KOPT-K1 (cell line): ENCODE measurements around the gene CD99L2.

Experiments used
- H3K27ac ChIP-seq: fragments of 200-600 bp; sonication (generic); 2 replicates; pipeline ENCODE4 v1.5.1; 2016; ENCODE audit warnings: antibody characterized with exemption, mild to moderate bottlenecking, low read depth, low read length; ENCODE audit not compliant: poor library complexity, severe bottlenecking
- H3K36me3 ChIP-seq: fragments of 200-600 bp; sonication (generic); 2 replicates; pipeline ENCODE4 v1.5.1; 2017; ENCODE audit warnings: antibody characterized with exemption, mild to moderate bottlenecking, low read length, moderate library complexity; ENCODE audit not compliant: insufficient read depth
- H3K9me3 ChIP-seq: fragments of 200-600 bp; sonication (generic); 2 replicates; pipeline ENCODE4 v1.5.1; 2017; ENCODE audit warnings: antibody characterized with exemption, low read length, mild to moderate bottlenecking; ENCODE audit not compliant: insufficient read depth, poor library complexity, severe bottlenecking

CD99L2 gene

DNA sequence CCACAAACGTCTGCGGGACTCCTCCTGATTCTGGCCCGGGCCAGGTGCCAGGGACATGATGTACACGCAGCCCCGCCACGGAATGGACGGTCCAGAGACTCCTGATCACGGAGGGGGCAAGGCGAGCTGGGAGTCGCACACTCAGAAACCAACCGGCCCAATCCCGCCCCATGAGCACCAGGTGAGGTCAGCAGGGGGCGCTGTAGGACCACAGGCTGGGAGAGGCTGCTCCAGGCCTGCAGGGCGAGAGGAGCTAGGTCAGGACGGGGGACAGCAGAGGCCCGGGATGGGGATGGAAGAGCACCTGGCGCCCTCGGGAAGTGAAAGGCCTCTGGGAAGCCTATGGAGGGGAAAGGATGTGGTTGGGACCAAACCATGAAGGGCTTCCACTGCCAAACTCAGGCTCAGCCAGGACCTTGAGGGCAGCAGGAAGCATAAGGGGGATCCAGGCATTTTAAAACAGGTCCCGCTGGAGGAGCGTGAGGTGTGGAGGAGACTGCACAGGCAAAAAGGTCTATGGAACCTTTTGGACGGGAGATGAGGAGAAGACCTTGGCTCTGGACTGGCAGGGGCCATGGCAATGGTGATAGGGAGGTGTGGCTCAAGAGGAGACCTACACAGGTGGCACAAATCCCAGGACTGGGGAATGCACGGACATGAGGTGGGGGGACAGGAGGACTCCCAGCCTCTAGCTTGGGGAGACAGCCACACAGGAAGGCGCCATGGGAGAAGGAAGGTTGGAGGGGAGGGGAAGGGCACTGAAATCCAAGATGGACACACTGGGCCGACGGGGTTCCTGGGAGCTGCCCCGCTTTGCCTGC lies 126.1 kb downstream of the CD99L2 start:
- H3K9me3 ChIP-seq: no peaks in the 10 kb centered on the region
- no peak overlapping the region for H3K27ac ChIP-seq
- H3K36me3 ChIP-seq: peaks cover 4% of the 10 kb centered on the region; the same call in 1 of the 2 replicates

GRCh38 chrX:150771116-150771515 lies 127.4 kb downstream of the CD99L2 start:
- Histone ChIP-seq H3K27ac (no peak overlapping the region), H3K9me3 (no peaks in the 10 kb centered on the region), H3K36me3 (peaks cover 4% of the 10 kb centered on the region; the same call in 1 of the 2 replicates)

DNA sequence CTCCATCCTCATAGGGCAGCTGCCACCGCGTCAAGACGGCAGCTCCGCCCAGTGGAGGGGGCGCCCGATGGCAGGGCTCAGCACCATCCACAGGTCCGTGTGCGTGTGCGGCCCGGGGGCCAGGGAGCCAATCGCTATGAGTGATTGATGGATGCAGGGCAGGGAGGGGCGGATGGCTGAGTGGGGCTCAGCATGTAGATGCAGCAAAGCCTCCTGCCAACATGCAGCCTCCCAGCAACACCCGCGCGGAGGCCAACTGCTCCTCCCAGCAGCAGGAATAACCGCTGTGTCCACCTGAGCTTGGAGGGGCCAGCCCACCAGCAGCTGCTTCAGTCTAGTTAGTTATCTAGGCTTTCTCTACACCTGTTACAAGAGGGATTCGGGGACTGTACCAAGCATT lies 127.8 kb downstream of the CD99L2 start:
- no peak overlapping the region for H3K27ac ChIP-seq
- no peaks in the 10 kb centered on the region for H3K9me3 ChIP-seq
- peaks cover 4% of the 10 kb centered on the region; the same call in 1 of the 2 replicates for H3K36me3 ChIP-seq

GRCh38 chrX:150769408-150769807 lies 129.1 kb downstream of the CD99L2 start:
- no peak overlapping the region for H3K27ac ChIP-seq
- no peaks in the 10 kb centered on the region for H3K9me3 ChIP-seq
- peaks cover 4% of the 10 kb centered on the region; the same call in 1 of the 2 replicates for H3K36me3 ChIP-seq

- no peaks in the 10 kb centered on the region for H3K9me3 ChIP-seq
- H3K36me3 ChIP-seq: peaks cover 4% of the 10 kb centered on the region; the same call in 1 of the 2 replicates
- no peak overlapping the region for H3K27ac ChIP-seq
Observed at GRCh38 chrX:150768580-150769190, 129.8 kb downstream of the CD99L2 start.

- Histone ChIP-seq H3K9me3 (no peaks in the 10 kb centered on the region), H3K36me3 (peaks cover 4% of the 10 kb centered on the region; the same call in 1 of the 2 replicates), H3K27ac (no peak overlapping the region)
Observed at GRCh38 chrX:150768132-150768485, 130.4 kb downstream of the CD99L2 start.

GRCh38 chrX:150767475-150768131 lies 130.9 kb downstream of the CD99L2 start:
- Histone ChIP-seq H3K9me3 (no peaks in the 10 kb centered on the region), H3K27ac (no peak overlapping the region), H3K36me3 (peaks cover 9% of the 10 kb centered on the region; the same call in 1 of the 2 replicates)

GRCh38 chrX:150767045-150767395 lies 131.4 kb downstream of the CD99L2 start:
- Histone ChIP-seq H3K36me3 (peaks cover 14% of the 10 kb centered on the region; the same call in 1 of the 2 replicates), H3K27ac (no peak overlapping the region), H3K9me3 (no peaks in the 10 kb centered on the region)

GRCh38 chrX:150766351-150767044 lies 132.0 kb downstream of the CD99L2 start:
- no peak overlapping the region for H3K27ac ChIP-seq
- no peaks in the 10 kb centered on the region for H3K9me3 ChIP-seq
- peaks cover 14% of the 10 kb centered on the region; the same call in 1 of the 2 replicates for H3K36me3 ChIP-seq

GRCh38 chrX:150765782-150766350 lies 132.6 kb downstream of the CD99L2 start:
- no peaks in the 10 kb centered on the region for H3K9me3 ChIP-seq
- peaks cover 14% of the 10 kb centered on the region; the same call in 1 of the 2 replicates for H3K36me3 ChIP-seq
- H3K27ac ChIP-seq: no peak overlapping the region

- Histone ChIP-seq H3K36me3 (peaks cover 14% of the 10 kb centered on the region; the same call in 1 of the 2 replicates), H3K9me3 (no peaks in the 10 kb centered on the region), H3K27ac (no peak overlapping the region)
Observed at GRCh38 chrX:150765237-150765636, 133.2 kb downstream of the CD99L2 start.

- Histone ChIP-seq H3K36me3 (peaks cover 23% of the 10 kb centered on the region), H3K9me3 (no peaks in the 10 kb centered on the region)
Observed at GRCh38 chrX:150763810-150764209, 134.7 kb downstream of the CD99L2 start.

GRCh38 chrX:150763303-150763797 lies 135.1 kb downstream of the CD99L2 start:
- no peaks in the 10 kb centered on the region for H3K9me3 ChIP-seq
- H3K27ac ChIP-seq: no peak overlapping the region
- H3K36me3 ChIP-seq: peaks cover 23% of the 10 kb centered on the region

More at GRCh38 chrX:150763810-150764209, 134.7 kb downstream of the CD99L2 start:
- no peak overlapping the region for H3K27ac ChIP-seq
